Adrenal gland (tissue), 12 donors: ENCODE measurements around the gene ZNF592. TPM values are rescaled to one million over a fixed set of nuclear protein-coding genes. Genes with fewer than 3 reads are reported as not detected.

Source experiments
- DNase-seq, 7 donors: peaks; one replicate each; pipeline ENCODE4 v3.0.0-alpha.2; 2019 to 2020
- H3K27ac ChIP-seq, 5 donors: fragments of 200-600 bp; sonication (generic) in 4 of 5; 1 replicate in 3 of 5; 2 replicates in 2 of 5; pipeline versions ENCODE4 v1.5.1 to v1.8.0; 2016 to 2020; ENCODE audit warnings: mild to moderate bottlenecking in 1 of 5
- H3K27me3 ChIP-seq: fragments of 200-600 bp; 2 replicates; pipeline ENCODE4 v1.8.0; 2021
- H3K36me3 ChIP-seq, 2 donors: fragments of 200-600 bp; replicated peaks in 1 of 2; 1 replicate in 1 of 2; 2 replicates in 1 of 2; pipeline versions ENCODE4 v1.5.1 to v1.8.0; 2018 to 2022
- H3K4me1 ChIP-seq, 2 donors: fragments of 200-600 bp; replicated peaks in 1 of 2; 1 replicate in 1 of 2; 2 replicates in 1 of 2; pipeline versions ENCODE4 v1.5.1 to v1.8.0; 2018 to 2021
- H3K4me3 ChIP-seq, 4 donors: fragments of 200-600 bp; sonication (generic) in 3 of 4; one replicate each; pipeline ENCODE4 v1.5.1; 2016 to 2018
- H3K9me3 ChIP-seq, 3 donors: fragments of 200-600 bp; sonication (generic) in 1 of 3; replicated peaks in 1 of 3; 1 replicate in 2 of 3; 2 replicates in 1 of 3; pipeline versions ENCODE4 v1.5.1 to v1.8.0; 2016 to 2021
- POLR2A ChIP-seq, 2 donors: fragments of 450-650 bp; IDR thresholded peaks; one replicate each; pipeline ENCODE4 v1.6.1; 2017; ENCODE audit warnings: antibody characterized with exemption in 2 of 2, mild to moderate bottlenecking in 2 of 2, moderate library complexity in 1 of 2
- whole genome bisulfite sequencing, 4 donors: extraction: QIAGEN DNeasy Blood & Tissue Kit in 2 of 4; methylation state at CpG; one replicate each; pipeline versions ENCODE4 v1.1.5 to v1.1.7; 2013 to 2017; 5-methylcytosine and 5-hydroxymethylcytosine counted together
- intact Hi-C, 2 donors: fragments of 100-400 bp; cut with DNase I; formaldehyde crosslinking; loops; one replicate each; pipeline versions ENCODE4 v1.14.1 to v1.15.0; 2022 to 2023
- polyA plus RNA-seq, 3 donors: library from polyadenylated mRNA; stranded (reverse); fragments of 200-250 nt in 2 of 3; fragments of 350-450 nt in 1 of 3; fragmentation: Illumina TruSeq in 1 of 3; extraction: RNeasy Lipid Tissue Mini Kit (QIAGEN cat#74804) in 1 of 3; gene quantifications; one replicate each; pipeline ENCODE4 v1.2.3, GENCODE V29; 2013 to 2014
- total RNA-seq, 9 donors: library from RNA; depleted of rRNA in 4 of 9; stranded (reverse); fragments of >200 nt in 4 of 9; fragments of 120-200 nt in 1 of 9; fragmentation: NEBNext Ultra II Directional in 1 of 9; extraction: Animal tissue kit (Norgen Biotek cat#: 25700) in 1 of 9; gene quantifications; one replicate each; pipeline versions ENCODE4 v1.1.0 to v1.2.4, GENCODE V29; 2013 to 2023
- TF ChIP-seq, protein P1 (sequence below), 6 experiments: fragments of 450-650 bp in 4 of 6; fragments of 200-600 bp in 2 of 6; sonication (generic) in 1 of 6; IDR thresholded peaks; 1 replicate in 5 of 6; 2 replicates in 1 of 6; pipeline versions ENCODE4 v1.5.1 to v1.8.0; 2016 to 2021; ENCODE audit warnings: antibody characterized with exemption in 6 of 6, mild to moderate bottlenecking in 2 of 6, moderate library complexity in 1 of 6
- donor health status: healthy with polysubstance abuse.
- donor health status: Bipolar disorder and iron deficiency.
- donor health status: DM: yes; HTN: yes; CAD: no.
- donor health status: DM: no; HTN: no; CAD: no.
- donor health status: DM: no; HTN: no; CAD: no.
- donor health status: DM: yes; HTN: yes; CAD: no.

Gene ZNF592
- total and polyA plus RNA-seq, 12 donors: 8.1 to 30.3 (median 24.2) TPM

DNA sequence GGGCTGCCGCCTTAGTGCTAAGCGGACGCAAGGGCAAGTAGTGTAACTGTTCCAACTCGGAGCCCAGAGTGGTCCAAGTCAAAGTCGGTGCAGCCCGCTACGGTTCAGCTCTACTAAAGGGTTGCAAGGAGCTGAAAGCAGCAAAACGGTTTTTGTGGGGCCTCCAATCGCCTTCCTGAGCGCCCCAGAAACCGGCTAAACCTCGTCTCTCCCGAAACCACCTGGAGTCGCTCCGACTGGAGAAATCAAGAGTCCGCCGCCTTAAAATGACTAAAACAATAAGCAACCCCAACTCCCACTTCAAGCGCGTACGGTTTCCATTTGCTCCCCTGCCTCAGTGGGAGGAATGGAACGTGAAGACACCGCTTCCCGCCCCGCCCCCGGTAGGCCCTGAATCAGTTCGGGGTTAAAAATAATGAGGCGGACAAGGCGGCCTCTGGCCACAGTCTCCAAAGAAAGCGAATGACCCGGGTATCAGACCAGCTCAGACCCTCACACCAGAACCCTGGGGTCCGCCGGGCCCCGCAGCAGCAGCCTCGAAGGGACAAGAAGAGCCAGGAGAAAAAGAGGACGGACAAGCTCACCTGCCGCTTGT, 32.9 kb upstream of the ZNF592 start:
- peak overlapping the region; percentile 49 to 82 (median 58) for H3K4me3 ChIP-seq
- H3K27ac ChIP-seq: peak overlapping the region; percentile 87 to 97 (median 90)
- 0 to 1% (median 1%) methylated on average over 20 to 36 of the region's 36 CpGs for WGBS, 4 donors
- intact Hi-C loops: loop anchor here (10.0 kb wide), 2 partner anchors 61 to 219 kb away; partner anchors contain the start of genes NMB (in 2 of the 2) and WDR73 (in 2 of the 2)
- H3K27me3 ChIP-seq: no peaks in the 10 kb centered on the region
- peaks cover 0 to 5% of the 10 kb centered on the region in 2 donors for H3K36me3 ChIP-seq
- H3K9me3 ChIP-seq: no peaks in the 10 kb centered on the region
- TF ChIP-seq, protein P1, sequence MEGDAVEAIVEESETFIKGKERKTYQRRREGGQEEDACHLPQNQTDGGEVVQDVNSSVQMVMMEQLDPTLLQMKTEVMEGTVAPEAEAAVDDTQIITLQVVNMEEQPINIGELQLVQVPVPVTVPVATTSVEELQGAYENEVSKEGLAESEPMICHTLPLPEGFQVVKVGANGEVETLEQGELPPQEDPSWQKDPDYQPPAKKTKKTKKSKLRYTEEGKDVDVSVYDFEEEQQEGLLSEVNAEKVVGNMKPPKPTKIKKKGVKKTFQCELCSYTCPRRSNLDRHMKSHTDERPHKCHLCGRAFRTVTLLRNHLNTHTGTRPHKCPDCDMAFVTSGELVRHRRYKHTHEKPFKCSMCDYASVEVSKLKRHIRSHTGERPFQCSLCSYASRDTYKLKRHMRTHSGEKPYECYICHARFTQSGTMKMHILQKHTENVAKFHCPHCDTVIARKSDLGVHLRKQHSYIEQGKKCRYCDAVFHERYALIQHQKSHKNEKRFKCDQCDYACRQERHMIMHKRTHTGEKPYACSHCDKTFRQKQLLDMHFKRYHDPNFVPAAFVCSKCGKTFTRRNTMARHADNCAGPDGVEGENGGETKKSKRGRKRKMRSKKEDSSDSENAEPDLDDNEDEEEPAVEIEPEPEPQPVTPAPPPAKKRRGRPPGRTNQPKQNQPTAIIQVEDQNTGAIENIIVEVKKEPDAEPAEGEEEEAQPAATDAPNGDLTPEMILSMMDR (IDR thresholded peaks at IDR 0.05): peak in 1 of 6 experiments; percentile 13
- TF ChIP-seq POLR2A (IDR thresholded peaks at IDR 0.05): no peak
- H3K4me1 ChIP-seq: peaks cover 8 to 31% of the 10 kb centered on the region in 2 donors
- peak; percentile 25 to 66 (median 38) for DNase-seq

DNA sequence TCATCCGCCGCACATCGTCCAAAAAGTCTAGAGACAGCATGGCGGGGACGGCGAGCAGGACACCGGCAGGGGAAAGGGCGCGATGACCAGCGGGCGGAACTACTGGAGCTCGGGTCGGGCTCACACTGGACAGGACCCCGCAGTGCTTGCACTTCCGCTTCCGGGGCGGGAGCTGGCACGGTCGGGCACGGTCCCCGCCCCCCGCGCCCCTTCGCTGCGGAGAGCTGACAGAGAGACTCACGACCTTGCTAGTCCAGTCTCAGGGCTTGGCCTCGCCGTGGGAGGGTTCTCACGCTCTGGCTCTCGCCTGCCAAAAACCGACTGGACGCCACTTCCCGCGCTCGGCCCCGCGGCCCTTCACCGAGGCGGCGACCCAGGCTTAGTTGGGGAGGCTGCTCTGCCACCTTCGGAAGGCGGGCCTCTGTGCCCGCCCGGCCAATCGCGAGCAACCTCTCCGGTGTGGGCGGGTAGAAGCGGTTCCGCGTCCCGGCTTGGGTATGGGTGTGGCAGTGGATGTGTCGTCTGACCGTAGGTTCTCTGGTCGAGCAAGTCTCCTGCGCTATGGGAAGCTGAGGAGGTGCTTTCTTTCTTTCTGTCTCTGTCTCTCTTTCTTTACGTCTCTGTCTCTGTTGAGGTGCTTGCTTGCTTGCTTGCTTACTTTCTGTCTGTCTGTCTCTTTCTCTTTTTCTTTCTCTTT, 32.2 kb upstream of the ZNF592 start, which contains the start of gene SEC11A:
Gene SEC11A (minus strand): TSS at position 104 of the 697 bp plus-strand sequence. CDS start 64 bp downstream, at position 40.
- intact Hi-C loops: loop anchor here (10.0 kb wide), 2 partner anchors 61 to 219 kb away; partner anchors contain the start of genes NMB (in 2 of the 2) and WDR73 (in 2 of the 2)
- peak; percentile 94 to 97 (median 96) for DNase-seq
- no peaks in the 10 kb centered on the region for H3K9me3 ChIP-seq
- peaks cover 8 to 31% of the 10 kb centered on the region in 2 donors for H3K4me1 ChIP-seq
- no peaks in the 10 kb centered on the region for H3K27me3 ChIP-seq
- H3K27ac ChIP-seq: peak within 1 kb of the TSS; percentile 87 to 97 (median 90)
- TF ChIP-seq, protein P1 (IDR thresholded peaks at IDR 0.05): peak in 1 of 6 experiments; percentile 4
- peak; percentile 72 to 93 for TF ChIP-seq POLR2A (IDR thresholded peaks at IDR 0.05)
- 0 to 1% (median 0%) methylated on average over 14 to 57 of the region's 57 CpGs for WGBS, 4 donors
- H3K4me3 ChIP-seq: peak within 1 kb of the TSS; percentile 49 to 82 (median 58)
- no peaks in the 10 kb centered on the region for H3K36me3 ChIP-seq

- Histone ChIP-seq H3K9me3 (no peaks in the 10 kb centered on the region), H3K4me1 (peaks cover 0 to 15% of the 10 kb centered on the region in 2 donors), H3K4me3 (no peak overlapping the region), H3K27ac (no peak overlapping the region), H3K36me3 (no peaks in the 10 kb centered on the region), H3K27me3 (no peaks in the 10 kb centered on the region)
- intact Hi-C loops: no loop called here
- WGBS, 4 donors: 63 to 100% (median 80%) methylated on average over 2 of the region's 2 CpGs
- TF ChIP-seq, protein P1 (IDR thresholded peaks at IDR 0.05): no peak
- no peak for TF ChIP-seq POLR2A (IDR thresholded peaks at IDR 0.05)
- DNase-seq: no peak
Observed at GRCh38 chr15:84721371-84721770, 27.0 kb upstream of the ZNF592 start.

DNA sequence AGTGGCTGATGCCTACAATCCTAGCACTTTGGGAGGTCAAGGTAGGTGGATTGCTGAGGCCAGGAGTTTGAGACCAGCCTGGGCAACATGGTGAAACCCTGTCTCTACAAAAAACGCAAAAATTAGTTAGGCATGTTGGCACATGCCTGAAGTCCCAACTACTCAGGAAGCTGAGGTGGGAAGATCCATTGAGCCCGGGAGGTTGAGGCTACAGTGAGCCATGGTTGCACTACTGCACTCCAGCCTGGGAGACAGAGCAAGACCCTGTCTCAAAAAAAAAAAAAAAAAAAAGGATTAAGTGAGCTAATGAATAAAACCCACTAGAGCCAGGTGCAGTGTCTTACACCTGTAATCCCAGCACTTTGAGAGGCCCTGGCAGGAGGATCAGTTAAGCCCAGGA, 25.8 kb upstream of the ZNF592 start:
- H3K27me3 ChIP-seq: no peaks in the 10 kb centered on the region
- intact Hi-C loops: no loop called here
- no peaks in the 10 kb centered on the region for H3K9me3 ChIP-seq
- WGBS, 4 donors: 84 to 94% (median 90%) methylated on average over 2 of the region's 2 CpGs
- H3K27ac ChIP-seq: no peak overlapping the region
- peak in 1 of 7 donors; percentile 11 for DNase-seq
- no peak for TF ChIP-seq POLR2A (IDR thresholded peaks at IDR 0.05)
- TF ChIP-seq, protein P1 (IDR thresholded peaks at IDR 0.05): no peak
- H3K4me3 ChIP-seq: no peak overlapping the region
- H3K36me3 ChIP-seq: no peaks in the 10 kb centered on the region
- peaks cover 0 to 8% of the 10 kb centered on the region in 2 donors for H3K4me1 ChIP-seq
